Stimulated activated CD4-positive, alpha-beta T cell treated with anti-CD3 and anti-CD28 coated beads, Interleukin-2, amount 100 ng/mL, for 4 hours (primary cell): ENCODE results near the gene PTPRD.

Experiments used
- DNase-seq: peaks from one replicate; pipeline ENCODE4 v3.0.0-alpha.2; 2020; ENCODE audit warnings: low read depth

PTPRD gene

GRCh38 chr9:8679371-8679822 is 1933.4 kb downstream of the PTPRD start:
- no peak for DNase-seq

GRCh38 chr9:8677741-8678140 is 1935.1 kb downstream of the PTPRD start:
- DNase-seq: no peak

DNA sequence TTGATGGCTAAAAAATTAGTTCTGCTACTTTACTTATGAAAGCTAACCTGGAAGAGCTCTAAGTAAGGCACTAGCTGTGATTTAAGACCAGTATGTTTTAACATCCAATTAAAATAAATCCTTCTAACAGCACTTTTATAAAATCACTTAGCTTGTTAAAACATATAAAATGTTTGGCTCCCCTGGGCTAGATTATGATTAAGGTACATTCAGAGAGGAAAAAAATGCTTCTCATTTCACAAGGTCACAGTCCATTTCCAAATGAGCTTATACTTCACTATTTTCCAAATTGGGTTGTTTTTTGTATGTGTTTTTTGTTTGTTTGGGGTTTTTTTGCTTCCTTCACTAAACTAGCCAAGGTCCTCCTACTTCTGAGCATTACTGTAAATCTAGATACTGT is 1938.3 kb downstream of the PTPRD start:
- no peak for DNase-seq

GRCh38 chr9:8673830-8674229 is 1939.0 kb downstream of the PTPRD start:
- DNase-seq: no peak

- no peak for DNase-seq
These were observed 1942.1 kb downstream of the PTPRD start for GRCh38 chr9:8670751-8671150.

GRCh38 chr9:8668751-8669150 is 1944.1 kb downstream of the PTPRD start:
- no peak for DNase-seq

DNA sequence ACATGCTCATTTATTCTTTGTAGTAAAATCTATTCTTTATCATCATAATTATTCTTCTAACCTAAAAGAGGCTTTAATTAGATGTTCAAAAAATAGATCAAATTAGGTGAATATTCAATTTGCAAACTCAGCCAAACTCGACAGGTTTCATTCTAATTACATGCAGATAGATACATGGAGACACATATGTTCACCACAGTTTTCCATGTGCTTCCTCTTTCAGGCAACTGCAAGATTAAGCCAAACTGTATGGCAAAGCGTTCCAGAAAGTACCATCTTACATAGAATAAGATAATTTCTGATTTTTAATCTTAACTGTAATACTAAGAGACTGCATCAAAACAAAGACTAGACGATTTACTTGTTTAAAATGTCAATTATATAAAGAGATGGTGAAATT is 1944.6 kb downstream of the PTPRD start:
- DNase-seq: no peak

DNA sequence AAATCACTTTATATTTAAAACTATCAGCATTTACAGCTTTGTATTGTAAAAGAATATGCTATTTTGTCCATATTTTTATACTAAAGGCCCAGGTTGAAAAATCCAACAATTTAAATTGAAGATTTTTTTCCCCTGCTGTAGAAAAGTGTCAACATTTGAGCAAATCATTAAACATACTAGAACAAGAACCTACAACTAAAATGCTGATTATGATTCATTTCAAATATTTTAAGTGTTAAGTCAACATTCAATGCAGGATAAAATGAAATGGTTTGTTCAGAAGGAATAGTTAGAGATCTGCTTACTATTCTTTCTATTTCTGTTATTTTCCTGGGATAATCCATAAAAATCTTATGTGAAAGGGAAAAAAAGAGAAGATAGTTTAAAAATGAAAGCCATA is 1946.7 kb downstream of the PTPRD start:
- DNase-seq: no peak

GRCh38 chr9:8660383-8660782 is 1952.4 kb downstream of the PTPRD start:
- DNase-seq: no peak

- DNase-seq: no peak
These were observed 1953.7 kb downstream of the PTPRD start for GRCh38 chr9:8659108-8659507.

- no peak for DNase-seq
These were observed 1957.7 kb downstream of the PTPRD start for GRCh38 chr9:8655071-8655470.

- DNase-seq: no peak
These were observed 1958.9 kb downstream of the PTPRD start for GRCh38 chr9:8653855-8654254.

GRCh38 chr9:8653111-8653510 is 1959.7 kb downstream of the PTPRD start:
- no peak for DNase-seq

DNA sequence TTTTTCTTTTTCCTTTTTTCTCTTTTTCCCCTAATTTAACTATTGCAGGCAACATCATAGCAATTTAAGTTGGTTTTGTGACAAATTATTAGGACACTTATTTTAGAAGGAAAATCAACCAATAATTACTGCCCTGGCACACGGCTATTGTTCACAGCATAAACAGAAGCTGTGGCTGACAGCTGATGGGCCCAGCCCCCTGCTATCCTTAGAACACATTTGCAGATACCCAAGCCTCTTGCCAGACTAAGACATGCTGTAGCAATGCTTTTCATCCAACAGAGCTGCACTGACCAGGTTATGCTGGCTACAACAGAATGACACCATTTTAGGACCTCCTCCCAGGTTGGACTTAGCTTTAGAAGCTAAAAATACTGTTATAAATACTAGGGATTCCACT is 1960.5 kb downstream of the PTPRD start:
- no peak for DNase-seq

- DNase-seq: no peak
These were observed 1961.0 kb downstream of the PTPRD start for GRCh38 chr9:8651846-8652215.

GRCh38 chr9:8651070-8651845 is 1961.5 kb downstream of the PTPRD start:
- no peak for DNase-seq

DNA sequence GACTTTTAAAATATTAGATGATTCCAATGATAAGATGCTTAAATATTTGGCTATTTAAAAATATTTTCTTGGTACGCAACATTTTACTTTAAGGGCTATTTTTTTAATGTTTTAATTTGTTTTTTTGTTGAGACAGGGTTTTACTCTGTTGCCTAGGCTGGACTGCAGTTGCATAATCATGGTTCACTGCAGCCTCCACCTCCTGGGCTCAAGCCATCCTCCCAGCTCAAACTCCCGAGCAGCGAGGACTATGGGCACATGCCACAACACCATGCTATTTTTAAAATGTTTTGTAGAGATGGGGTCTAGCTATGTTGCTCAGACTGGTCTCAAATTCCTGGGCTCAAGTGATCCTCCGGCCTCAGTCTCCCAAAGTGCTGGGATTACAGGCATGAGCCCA is 1963.0 kb downstream of the PTPRD start:
- no peak for DNase-seq

- no peak for DNase-seq
These were observed 1963.6 kb downstream of the PTPRD start for GRCh38 chr9:8649160-8649559.

GRCh38 chr9:8648271-8648845 is 1964.4 kb downstream of the PTPRD start:
- no peak for DNase-seq

DNA sequence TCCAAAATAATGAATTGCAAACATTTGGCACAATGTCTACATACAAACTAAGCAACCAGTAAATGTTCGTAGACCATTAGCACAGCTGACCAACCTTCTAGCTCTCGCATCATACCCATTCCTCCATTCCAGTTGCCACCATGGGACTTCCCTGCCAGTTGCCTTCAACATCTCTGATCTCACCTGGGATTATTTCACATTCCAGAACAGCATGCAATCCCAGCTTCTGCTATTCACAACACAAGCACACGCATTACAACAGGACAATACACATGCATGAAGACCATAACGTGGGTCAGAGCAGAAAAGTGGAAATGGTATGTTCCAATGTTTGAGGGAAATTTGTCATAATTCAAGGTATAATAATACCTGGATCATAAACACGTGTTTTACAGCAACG is 1965.0 kb downstream of the PTPRD start:
- no peak for DNase-seq

DNA sequence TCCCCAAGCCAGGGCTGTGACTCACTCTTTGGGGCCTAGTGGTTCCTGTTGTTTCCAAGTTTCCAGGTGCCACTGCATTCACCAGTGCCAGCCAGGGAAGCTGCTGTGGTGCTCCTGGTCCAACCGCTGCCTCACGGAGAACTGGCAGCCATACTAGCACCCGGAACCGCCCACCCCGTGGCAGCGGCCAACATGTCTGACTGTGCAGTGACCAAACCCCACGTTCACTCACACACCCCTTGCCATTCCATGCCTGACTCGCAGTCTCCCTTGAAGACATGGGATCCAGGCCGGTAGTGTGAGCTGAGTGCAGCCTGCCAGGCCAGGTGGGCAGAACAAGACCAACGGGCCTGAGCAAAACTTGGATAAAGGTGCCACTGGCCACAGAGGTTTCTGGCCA is 1968.2 kb downstream of the PTPRD start:
- no peak for DNase-seq

DNA sequence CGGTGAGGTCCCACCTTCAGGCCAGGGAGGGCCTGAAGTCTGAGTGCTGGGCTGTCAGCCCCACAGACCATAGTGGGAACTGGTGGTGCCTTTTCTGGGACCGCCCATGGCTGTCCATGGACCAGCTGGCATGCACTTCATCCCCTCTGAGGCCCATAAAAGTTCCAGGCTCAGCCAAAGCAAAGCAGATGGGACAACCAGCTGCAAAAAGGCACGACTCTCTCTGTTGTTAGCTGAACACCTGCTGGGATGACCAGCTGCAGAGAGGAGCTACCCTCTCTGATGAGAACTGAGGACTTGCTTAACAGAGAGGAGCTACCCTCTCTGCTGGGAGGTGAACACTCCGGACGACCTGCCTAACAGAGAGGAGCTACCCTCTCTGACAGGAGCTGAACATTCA is 1968.9 kb downstream of the PTPRD start:
- no peak for DNase-seq

DNA sequence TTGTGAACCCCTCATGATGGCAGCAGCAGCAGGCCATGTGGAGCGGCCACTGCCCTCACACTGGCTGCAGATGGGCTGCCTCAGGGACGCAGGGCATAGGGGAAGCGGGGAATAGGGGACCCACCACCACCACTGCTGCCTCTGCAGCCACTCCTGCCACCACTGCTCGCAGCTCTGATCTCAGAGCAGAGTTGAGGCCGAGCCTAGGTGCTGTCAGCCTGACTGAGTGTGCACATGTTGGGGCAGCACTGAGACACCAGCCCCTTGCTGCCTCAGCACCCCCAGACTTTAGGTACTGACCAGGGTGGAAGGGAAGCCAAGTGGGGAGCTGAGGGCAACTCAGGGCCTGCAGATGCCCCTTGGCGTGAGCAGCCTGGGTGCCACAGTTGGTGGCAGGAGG is 1969.3 kb downstream of the PTPRD start:
- no peak for DNase-seq

GRCh38 chr9:8640761-8641160 is 1972.0 kb downstream of the PTPRD start:
- no peak for DNase-seq
